PC-9 (cell line): ENCODE measurements around the gene MAGIX.

Source experiments
- CTCF ChIP-seq: fragments of 200-600 bp; sonication (generic); conservative IDR thresholded peaks from 2 replicates; pipeline ENCODE4 v1.6.1; 2017; ENCODE audit warnings: mixed run types, antibody characterized with exemption, mild to moderate bottlenecking, moderate library complexity
- EZH2 ChIP-seq: fragments of 200-600 bp; sonication (generic); IDR thresholded peaks from 2 replicates; pipeline ENCODE4 v1.8.0; 2017; ENCODE audit warnings: antibody characterized with exemption, low read depth

- TF ChIP-seq CTCF (no peak), EZH2 (no peak)
Measured at GRCh38 chrX:49164589-49165360, 2.2 kb downstream of the MAGIX start.
